Ascending aorta (tissue), 2 donors: Measurements from ENCODE around the gene CFAP97D1. TPM values are rescaled to one million over a fixed set of nuclear protein-coding genes. Genes with fewer than 3 reads are reported as not detected.

Source experiments
- DNase-seq, 2 donors: peaks; one replicate each; pipeline ENCODE4 v3.0.0-alpha.2; 2019; ENCODE audit warnings: low spot score in 2 of 2
- H3K27ac ChIP-seq, 2 donors: fragments of 200-600 bp; sonication (generic); one replicate each; pipeline ENCODE4 v1.5.1; 2016 to 2017; ENCODE audit warnings: mild to moderate bottlenecking in 1 of 2
- H3K27me3 ChIP-seq: fragments of 200-600 bp; sonication (generic); one replicate; pipeline ENCODE4 v1.5.1; 2017
- H3K36me3 ChIP-seq, 2 donors: fragments of 200-600 bp; sonication (generic); one replicate each; pipeline ENCODE4 v1.5.1; 2016
- H3K4me1 ChIP-seq, 2 donors: fragments of 200-600 bp; sonication (generic); one replicate each; pipeline ENCODE4 v1.5.1; 2016 to 2017; ENCODE audit warnings: mild to moderate bottlenecking in 1 of 2
- H3K4me3 ChIP-seq, 2 donors: fragments of 200-600 bp; sonication (generic); one replicate each; pipeline ENCODE4 v1.5.1; 2016 to 2017; ENCODE audit warnings: mild to moderate bottlenecking in 1 of 2
- H3K9me3 ChIP-seq, 2 donors: fragments of 200-600 bp; sonication (generic); one replicate each; pipeline ENCODE4 v1.5.1; 2016
- intact Hi-C: fragments of 100-400 bp; cut with DNase I; formaldehyde crosslinking; loops from one replicate; pipeline ENCODE4 v1.15.1; 2023
- total RNA-seq: library from RNA; depleted of rRNA; stranded (reverse); fragments of >200 nt; gene quantifications from one replicate; pipeline ENCODE4 v1.1.0, GENCODE V29; 2016
- TF ChIP-seq, protein P1 (sequence below), 3 experiments: fragments of 200-600 bp in 2 of 3; fragments of 450-650 bp in 1 of 3; sonication (generic) in 2 of 3; IDR thresholded peaks; one replicate each; pipeline ENCODE4 v1.5.1; 2016 to 2019; ENCODE audit warnings: antibody characterized with exemption in 3 of 3, mild to moderate bottlenecking in 1 of 3, moderate library complexity in 1 of 3

CFAP97D1 gene
- total RNA-seq, 1 donor from 2014 or later = not detected

- Histone ChIP-seq H3K4me1 (peaks cover 6 to 24% of the 10 kb centered on the region in 2 donors), H3K27me3 (no peaks in the 10 kb centered on the region), H3K36me3 (no peaks in the 10 kb centered on the region), H3K4me3 (peak within 1 kb of the TSS in 1 of 2 donors; percentile 10), H3K27ac (peak within 1 kb of the TSS; percentile 12 to 50), H3K9me3 (no peaks in the 10 kb centered on the region)
- TF ChIP-seq, protein P1, sequence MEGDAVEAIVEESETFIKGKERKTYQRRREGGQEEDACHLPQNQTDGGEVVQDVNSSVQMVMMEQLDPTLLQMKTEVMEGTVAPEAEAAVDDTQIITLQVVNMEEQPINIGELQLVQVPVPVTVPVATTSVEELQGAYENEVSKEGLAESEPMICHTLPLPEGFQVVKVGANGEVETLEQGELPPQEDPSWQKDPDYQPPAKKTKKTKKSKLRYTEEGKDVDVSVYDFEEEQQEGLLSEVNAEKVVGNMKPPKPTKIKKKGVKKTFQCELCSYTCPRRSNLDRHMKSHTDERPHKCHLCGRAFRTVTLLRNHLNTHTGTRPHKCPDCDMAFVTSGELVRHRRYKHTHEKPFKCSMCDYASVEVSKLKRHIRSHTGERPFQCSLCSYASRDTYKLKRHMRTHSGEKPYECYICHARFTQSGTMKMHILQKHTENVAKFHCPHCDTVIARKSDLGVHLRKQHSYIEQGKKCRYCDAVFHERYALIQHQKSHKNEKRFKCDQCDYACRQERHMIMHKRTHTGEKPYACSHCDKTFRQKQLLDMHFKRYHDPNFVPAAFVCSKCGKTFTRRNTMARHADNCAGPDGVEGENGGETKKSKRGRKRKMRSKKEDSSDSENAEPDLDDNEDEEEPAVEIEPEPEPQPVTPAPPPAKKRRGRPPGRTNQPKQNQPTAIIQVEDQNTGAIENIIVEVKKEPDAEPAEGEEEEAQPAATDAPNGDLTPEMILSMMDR (IDR thresholded peaks at IDR 0.05) = peak in 1 of 3 experiments; percentile 6
- DNase-seq = no peak
- intact Hi-C loops = loop anchor here (5.0 kb wide), 1 partner anchor 181 kb away; no protein-coding TSS in a partner anchor
Measured at GRCh38 chr17:43758497-43759174, 21.6 kb upstream of the CFAP97D1 start, which contains the start of gene SOST. Gene SOST, minus strand, starts transcription at chr17:43758791. Its CDS starts 50 bp downstream, at chr17:43758741.

DNA sequence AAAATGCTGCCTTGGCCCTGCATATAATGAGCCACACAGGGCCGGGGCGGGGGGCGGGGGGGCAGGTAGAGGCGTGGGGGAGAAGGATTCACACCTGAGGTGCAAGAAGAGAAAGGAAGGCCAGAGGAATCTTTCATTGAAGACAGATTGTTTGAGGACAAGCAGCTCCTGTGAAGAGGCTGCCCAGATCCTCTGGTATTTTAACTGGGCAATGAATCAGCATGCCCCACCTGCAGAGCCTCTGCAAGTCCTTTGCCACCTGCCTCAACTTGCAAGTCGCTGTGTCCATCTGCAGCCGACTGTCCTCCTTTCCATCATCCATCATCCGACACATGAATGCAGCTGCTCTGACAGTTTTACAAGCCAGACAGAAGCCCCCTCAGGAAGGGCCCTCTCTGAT, 20.4 kb upstream of the CFAP97D1 start:
- Histone ChIP-seq H3K9me3 (no peaks in the 10 kb centered on the region), H3K36me3 (no peaks in the 10 kb centered on the region), H3K4me1 (peaks cover 6 to 25% of the 10 kb centered on the region in 2 donors), H3K27me3 (no peaks in the 10 kb centered on the region), H3K4me3 (no peak overlapping the region), H3K27ac (no peak overlapping the region)
- DNase-seq = no peak
- TF ChIP-seq, protein P1 (IDR thresholded peaks at IDR 0.05) = no peak
- intact Hi-C loops = loop anchor here (1.0 to 5.0 kb wide), 3 partner anchors 40 to 183 kb away; no protein-coding TSS in a partner anchor

DNA sequence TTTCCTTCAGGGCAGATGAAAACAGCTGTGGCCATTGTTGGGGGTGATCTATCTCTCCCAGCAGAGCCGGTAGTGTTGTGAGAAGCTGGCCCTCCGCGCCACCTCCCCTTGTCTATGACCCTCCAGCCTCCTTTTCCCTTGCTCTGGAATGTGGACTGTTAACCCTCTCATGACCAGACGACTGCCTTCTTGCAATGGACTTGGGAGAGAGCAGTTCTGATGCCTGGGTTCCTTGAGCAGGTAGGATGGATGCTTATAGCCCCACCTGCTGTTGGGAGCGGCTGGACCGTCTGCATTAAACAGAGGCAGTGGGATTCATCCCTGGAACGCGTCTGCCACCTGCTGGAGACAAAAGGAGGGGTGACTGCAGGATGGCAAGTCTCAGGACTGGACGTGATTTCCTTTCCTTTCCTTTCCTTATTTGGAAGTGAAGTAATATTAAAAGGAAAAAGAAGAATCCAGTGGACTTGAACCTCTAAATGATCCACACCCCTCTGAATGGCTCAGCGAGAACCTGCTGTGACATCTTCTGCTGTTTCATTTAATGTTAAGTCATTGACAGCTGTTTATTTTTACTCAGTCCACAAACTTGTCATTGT, 19.9 kb upstream of the CFAP97D1 start:
- peak overlapping the region in 1 of 2 donors; percentile 18 for H3K4me3 ChIP-seq
- peaks cover 1 to 20% of the 10 kb centered on the region in 2 donors for H3K4me1 ChIP-seq
- intact Hi-C loops = loop anchor here (1.0 kb wide), 2 partner anchors 40 to 66 kb away; no protein-coding TSS in a partner anchor
- no peaks in the 10 kb centered on the region for H3K27me3 ChIP-seq
- no peaks in the 10 kb centered on the region for H3K9me3 ChIP-seq
- peaks cover 0 to 5% of the 10 kb centered on the region in 2 donors for H3K36me3 ChIP-seq
- DNase-seq = peak; percentile 79 to 97
- TF ChIP-seq, protein P1 (IDR thresholded peaks at IDR 0.05) = peak; percentile 98 to 100 (median 98)
- H3K27ac ChIP-seq = peak overlapping the region in 1 of 2 donors; percentile 31

DNA sequence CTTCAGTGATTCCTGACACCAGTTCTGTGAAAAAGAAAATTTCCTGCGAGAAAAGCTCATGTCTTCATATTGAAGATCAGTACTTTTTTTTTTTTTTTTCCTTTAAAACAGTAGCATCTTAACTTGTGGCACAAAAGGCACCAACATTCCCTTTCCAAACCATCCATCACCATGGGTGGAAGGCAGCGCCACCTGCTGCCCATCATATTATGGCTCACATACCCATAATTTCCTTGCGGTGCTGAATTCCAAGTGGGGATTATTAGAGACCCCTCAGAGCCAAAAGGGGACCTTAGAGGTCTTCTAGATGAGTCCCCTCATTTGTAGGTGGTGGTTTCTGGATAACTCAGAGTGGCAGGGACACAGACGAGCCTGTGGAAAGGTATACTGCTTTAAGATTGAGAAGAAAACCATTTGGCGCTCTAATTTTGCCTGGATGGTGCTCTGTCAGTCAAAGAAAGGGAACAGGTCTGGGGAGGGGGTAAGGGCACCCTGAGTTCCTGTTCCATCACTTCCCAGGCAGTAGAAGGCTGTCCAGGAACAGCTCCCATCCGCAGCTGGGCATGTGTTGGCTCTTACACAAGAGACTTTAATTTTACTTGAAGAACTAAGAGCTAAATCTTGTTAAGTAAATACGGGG, 13.7 kb upstream of the CFAP97D1 start:
- Histone ChIP-seq H3K27ac (no peak overlapping the region), H3K4me1 (peaks cover 0 to 7% of the 10 kb centered on the region in 2 donors), H3K36me3 (peaks cover 31 to 50% of the 10 kb centered on the region in 2 donors), H3K4me3 (no peak overlapping the region), H3K27me3 (no peaks in the 10 kb centered on the region), H3K9me3 (no peaks in the 10 kb centered on the region)
- intact Hi-C loops = no loop called here
- DNase-seq = peak in 1 of 2 donors; percentile 80
- TF ChIP-seq, protein P1 (IDR thresholded peaks at IDR 0.05) = peak; percentile 50 to 79 (median 77)

DNA sequence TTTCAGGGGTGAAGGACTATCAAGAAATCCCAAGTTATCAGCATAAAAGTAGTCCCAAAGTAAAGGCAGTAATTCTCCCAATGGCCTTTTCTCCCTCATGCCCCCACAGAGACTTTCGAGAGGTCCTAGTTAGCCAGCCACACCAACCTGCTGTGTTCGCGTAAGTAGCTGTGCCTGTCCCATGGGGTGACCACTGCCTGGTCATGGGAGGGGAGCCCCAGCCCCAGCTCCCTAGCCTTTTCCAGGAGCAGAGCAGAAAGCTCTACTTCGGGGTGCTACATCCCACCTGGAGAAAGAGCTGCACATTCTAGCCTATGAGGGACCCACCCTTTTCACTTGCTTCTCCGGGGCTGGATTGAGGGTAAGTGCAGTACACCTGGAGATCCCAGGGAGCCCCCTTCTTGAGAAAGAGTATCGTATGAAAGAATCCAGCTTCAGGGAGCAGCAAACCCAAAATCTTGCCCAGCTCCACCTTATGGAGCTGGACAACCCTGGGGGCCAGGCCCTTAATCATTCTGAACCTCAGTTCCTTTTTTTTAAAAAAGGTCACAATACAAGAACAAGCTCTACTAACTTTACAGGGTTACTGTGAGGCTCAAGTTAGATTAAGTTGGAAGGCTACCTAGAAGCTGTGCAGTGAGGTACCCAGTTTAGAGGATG, 13.1 kb upstream of the CFAP97D1 start:
- Histone ChIP-seq H3K27me3 (no peaks in the 10 kb centered on the region), H3K9me3 (no peaks in the 10 kb centered on the region), H3K27ac (no peak overlapping the region), H3K4me3 (no peak overlapping the region), H3K4me1 (peaks cover 0 to 7% of the 10 kb centered on the region in 2 donors), H3K36me3 (peaks cover 31 to 56% of the 10 kb centered on the region in 2 donors)
- TF ChIP-seq, protein P1 (IDR thresholded peaks at IDR 0.05) = no peak
- no peak for DNase-seq
- intact Hi-C loops = no loop called here
